T-helper 2 cell treated with Interferon-gamma antibody and Interleukin-4, amounts not matched to agents 5 μg/mL and 100 μg/mL, for 36 hours (primary cell): ENCODE data around the gene SEC14L6.

ENCODE experiments used
- DNase-seq: peaks from one replicate; pipeline ENCODE4 v3.0.0; 2021; ENCODE audit warnings: low spot score
- H3K27ac Mint-ChIP-seq: one replicate; pipeline ENCODE4 v1.8.0; 2021; ENCODE audit warnings: mild to moderate bottlenecking, mixed read lengths
- H3K27me3 Mint-ChIP-seq: one replicate; pipeline ENCODE4 v1.8.0; 2021; ENCODE audit warnings: low read depth, mixed read lengths
- H3K36me3 Mint-ChIP-seq: one replicate; pipeline ENCODE4 v1.8.0; 2021; ENCODE audit warnings: low read depth, mixed read lengths
- H3K4me1 Mint-ChIP-seq: one replicate; pipeline ENCODE4 v1.8.0; 2021; ENCODE audit warnings: low read depth, mixed read lengths
- H3K4me3 Mint-ChIP-seq: one replicate; pipeline ENCODE4 v1.8.0; 2022; ENCODE audit warnings: mild to moderate bottlenecking, moderate library complexity, mixed read lengths
- H3K9me3 Mint-ChIP-seq: one replicate; pipeline ENCODE4 v1.8.0; 2021; ENCODE audit warnings: mixed read lengths

SEC14L6 gene

GRCh38 chr22:30511911-30512310 lies 34.6 kb downstream of the SEC14L6 start:
- no peak overlapping the region for H3K27ac Mint-ChIP-seq
- no peak for DNase-seq
- H3K4me3 Mint-ChIP-seq = no peak overlapping the region
- H3K36me3 Mint-ChIP-seq = no peaks in the 10 kb centered on the region
- peaks cover 3% of the 10 kb centered on the region for H3K27me3 Mint-ChIP-seq
- H3K9me3 Mint-ChIP-seq = no peaks in the 10 kb centered on the region
- no peaks in the 10 kb centered on the region for H3K4me1 Mint-ChIP-seq

DNA sequence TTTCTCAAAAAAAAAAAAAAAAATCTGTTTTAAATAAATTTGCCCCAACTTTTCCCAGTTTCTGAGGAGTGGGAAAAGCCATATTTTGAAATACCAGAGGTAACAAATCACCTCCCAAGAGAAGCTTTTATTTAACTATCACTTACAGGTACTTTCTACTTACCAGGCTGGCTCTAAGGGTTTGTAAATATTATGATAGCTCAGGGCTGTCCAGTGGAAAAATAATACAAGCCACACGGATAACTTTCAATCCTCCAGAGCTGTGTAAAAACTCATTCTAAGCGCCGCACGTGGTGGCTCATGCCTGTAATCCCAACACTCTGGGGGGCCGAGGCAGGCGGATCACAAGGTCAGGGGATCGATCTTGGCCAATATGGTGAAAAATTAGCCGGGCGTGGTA lies 35.4 kb downstream of the SEC14L6 start:
- Mint-ChIP-seq H3K27ac (no peak overlapping the region), H3K4me3 (no peak overlapping the region), H3K4me1 (no peaks in the 10 kb centered on the region), H3K36me3 (no peaks in the 10 kb centered on the region), H3K9me3 (no peaks in the 10 kb centered on the region), H3K27me3 (peaks cover 8% of the 10 kb centered on the region)
- no peak for DNase-seq

DNA sequence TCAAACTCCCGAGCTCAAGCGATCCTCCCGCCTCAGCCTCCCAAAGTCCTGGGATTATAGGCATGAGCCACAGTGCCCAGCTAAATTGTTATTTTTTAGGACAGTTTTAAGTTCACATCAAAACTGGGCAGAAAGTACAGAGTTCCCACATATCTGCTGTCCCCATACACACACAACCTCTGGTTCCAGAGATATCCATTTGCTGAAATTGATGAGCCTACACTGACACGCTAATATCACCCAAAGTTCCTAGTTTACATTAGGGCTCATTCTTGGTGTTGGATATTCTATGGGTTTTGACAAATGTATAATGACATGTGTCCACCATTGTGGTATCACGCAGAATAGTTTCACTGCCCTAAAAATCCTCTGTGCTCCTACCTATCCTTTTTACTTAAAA lies 38.3 kb downstream of the SEC14L6 start:
- no peaks in the 10 kb centered on the region for H3K36me3 Mint-ChIP-seq
- peaks cover 29% of the 10 kb centered on the region for H3K27me3 Mint-ChIP-seq
- DNase-seq = no peak
- H3K9me3 Mint-ChIP-seq = no peaks in the 10 kb centered on the region
- no peak overlapping the region for H3K4me3 Mint-ChIP-seq
- no peaks in the 10 kb centered on the region for H3K4me1 Mint-ChIP-seq
- H3K27ac Mint-ChIP-seq = no peak overlapping the region

- no peak overlapping the region for H3K27ac Mint-ChIP-seq
- DNase-seq = no peak
- H3K9me3 Mint-ChIP-seq = no peaks in the 10 kb centered on the region
- H3K4me3 Mint-ChIP-seq = no peak overlapping the region
- H3K4me1 Mint-ChIP-seq = no peaks in the 10 kb centered on the region
- H3K36me3 Mint-ChIP-seq = no peaks in the 10 kb centered on the region
- H3K27me3 Mint-ChIP-seq = peaks cover 31% of the 10 kb centered on the region
Measured at GRCh38 chr22:30507670-30508069, 38.9 kb downstream of the SEC14L6 start.

DNA sequence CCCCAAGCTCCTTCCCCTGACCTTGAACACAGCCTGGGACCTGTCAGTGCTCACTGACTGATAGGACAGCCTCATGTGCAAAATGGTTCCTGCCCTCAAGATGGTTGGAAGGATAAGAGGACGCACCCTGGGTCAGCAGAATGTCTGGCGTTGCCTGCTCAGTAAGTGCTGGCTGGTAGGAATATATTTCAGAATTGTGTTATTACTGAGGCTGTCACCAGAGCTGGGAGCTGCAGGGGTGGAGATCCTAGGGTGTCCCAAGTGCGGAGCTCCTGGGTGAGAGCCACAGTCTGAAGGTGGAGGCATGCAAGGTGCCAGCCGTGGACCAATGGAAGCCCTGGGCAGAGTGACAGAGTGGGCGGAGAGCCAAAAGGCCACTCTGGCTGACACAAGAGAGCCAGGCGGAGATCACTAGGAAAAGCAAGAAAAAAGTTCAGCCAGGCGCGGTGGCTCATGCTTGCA lies 40.0 kb downstream of the SEC14L6 start:
- Mint-ChIP-seq H3K9me3 (no peaks in the 10 kb centered on the region), H3K27me3 (peaks cover 31% of the 10 kb centered on the region), H3K36me3 (no peaks in the 10 kb centered on the region), H3K4me3 (no peak overlapping the region), H3K4me1 (no peaks in the 10 kb centered on the region), H3K27ac (no peak overlapping the region)
- no peak for DNase-seq

DNA sequence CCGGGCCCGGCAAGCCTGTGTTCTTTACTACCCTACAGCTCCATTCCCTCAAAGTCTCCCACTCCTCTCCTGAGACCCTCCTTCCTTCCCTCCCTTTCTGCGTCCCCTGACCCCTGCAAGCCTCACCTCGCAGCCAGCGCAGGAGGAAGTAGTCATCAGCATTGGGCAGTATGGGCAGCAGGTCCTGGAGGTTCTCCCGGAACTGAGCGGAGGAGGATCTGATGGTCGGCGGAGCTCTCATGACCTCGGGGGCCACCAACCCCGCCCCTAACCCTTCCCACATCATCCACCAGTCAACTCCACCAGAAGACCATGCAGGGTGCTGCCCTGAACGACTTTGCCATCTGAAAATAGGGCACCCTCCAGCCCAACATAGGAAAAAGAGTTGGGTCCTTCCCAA lies 43.0 kb downstream of the SEC14L6 start:
- no peaks in the 10 kb centered on the region for H3K9me3 Mint-ChIP-seq
- no peak overlapping the region for H3K4me3 Mint-ChIP-seq
- no peak for DNase-seq
- peaks cover 33% of the 10 kb centered on the region for H3K27me3 Mint-ChIP-seq
- H3K27ac Mint-ChIP-seq = no peak overlapping the region
- H3K36me3 Mint-ChIP-seq = no peaks in the 10 kb centered on the region
- H3K4me1 Mint-ChIP-seq = no peaks in the 10 kb centered on the region

DNA sequence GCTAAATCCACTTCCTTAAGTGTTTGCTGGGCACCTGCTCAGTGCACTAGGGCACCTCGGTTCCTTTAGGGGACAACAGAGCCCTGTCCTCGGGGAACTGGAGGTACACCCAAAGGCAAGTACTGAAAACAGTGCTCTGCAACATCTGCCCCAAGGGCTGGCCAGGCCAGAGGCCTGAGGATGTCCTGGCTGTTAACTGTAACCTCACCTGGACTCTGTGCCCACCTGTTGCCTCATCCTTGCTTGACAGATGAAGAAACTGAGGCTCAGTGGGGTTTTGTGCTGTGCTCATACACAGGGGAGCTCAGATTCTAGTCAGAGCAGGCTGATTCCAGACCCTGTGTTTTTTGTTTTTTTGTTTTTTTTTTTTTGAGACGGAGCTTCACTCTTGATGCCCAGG lies 43.6 kb downstream of the SEC14L6 start:
- H3K9me3 Mint-ChIP-seq = no peaks in the 10 kb centered on the region
- H3K4me3 Mint-ChIP-seq = no peak overlapping the region
- no peak overlapping the region for H3K27ac Mint-ChIP-seq
- no peaks in the 10 kb centered on the region for H3K36me3 Mint-ChIP-seq
- H3K4me1 Mint-ChIP-seq = no peaks in the 10 kb centered on the region
- DNase-seq = no peak
- peaks cover 37% of the 10 kb centered on the region for H3K27me3 Mint-ChIP-seq

- Mint-ChIP-seq H3K4me1 (no peaks in the 10 kb centered on the region), H3K36me3 (no peaks in the 10 kb centered on the region), H3K9me3 (no peaks in the 10 kb centered on the region), H3K27ac (no peak overlapping the region), H3K27me3 (peaks cover 36% of the 10 kb centered on the region), H3K4me3 (no peak overlapping the region)
- no peak for DNase-seq
Measured at GRCh38 chr22:30502153-30502552, 44.4 kb downstream of the SEC14L6 start.

- Mint-ChIP-seq H3K27me3 (peaks cover 27% of the 10 kb centered on the region), H3K27ac (no peak overlapping the region), H3K4me1 (no peaks in the 10 kb centered on the region), H3K9me3 (no peaks in the 10 kb centered on the region), H3K4me3 (no peak overlapping the region), H3K36me3 (no peaks in the 10 kb centered on the region)
- no peak for DNase-seq
Measured at GRCh38 chr22:30500628-30501027, 45.9 kb downstream of the SEC14L6 start.

DNA sequence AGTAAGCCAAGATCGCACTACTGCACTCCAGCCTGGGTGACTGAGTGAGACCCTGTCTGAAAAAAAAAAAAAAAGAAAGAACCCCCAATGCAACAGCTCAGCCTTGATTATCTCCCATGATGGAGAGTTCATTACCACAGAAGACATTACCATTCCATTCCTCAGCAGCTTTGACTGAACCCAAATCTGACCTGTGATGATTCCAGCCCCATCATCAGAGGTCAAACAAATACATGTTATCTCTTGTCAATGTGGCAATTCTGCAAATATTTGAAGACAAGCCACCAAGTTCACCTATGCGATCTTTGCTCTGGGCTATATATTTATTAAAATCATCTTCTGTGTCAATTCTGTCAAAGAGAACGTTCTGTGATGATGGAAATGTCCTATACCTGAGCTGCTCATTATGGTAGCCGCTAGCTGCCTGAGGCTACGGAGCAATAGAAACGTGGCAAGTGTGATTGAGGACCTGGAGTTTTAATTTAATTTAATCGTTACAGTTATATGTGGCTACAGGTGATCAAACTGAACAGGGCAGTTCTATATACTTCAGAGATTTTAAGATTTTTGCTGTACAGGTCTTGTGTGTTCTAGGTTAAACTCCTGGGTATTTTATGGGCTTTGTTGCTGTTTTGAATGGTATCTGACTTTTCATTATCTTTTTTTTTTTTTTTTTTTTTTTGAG lies 48.9 kb downstream of the SEC14L6 start:
- Mint-ChIP-seq H3K4me3 (no peak overlapping the region), H3K9me3 (no peaks in the 10 kb centered on the region), H3K27me3 (peaks cover 5% of the 10 kb centered on the region), H3K36me3 (no peaks in the 10 kb centered on the region), H3K4me1 (no peaks in the 10 kb centered on the region), H3K27ac (no peak overlapping the region)
- DNase-seq = no peak

GRCh38 chr22:30495041-30495784 lies 51.3 kb downstream of the SEC14L6 start:
- no peaks in the 10 kb centered on the region for H3K36me3 Mint-ChIP-seq
- H3K4me1 Mint-ChIP-seq = no peaks in the 10 kb centered on the region
- H3K27ac Mint-ChIP-seq = no peak overlapping the region
- H3K9me3 Mint-ChIP-seq = no peaks in the 10 kb centered on the region
- H3K27me3 Mint-ChIP-seq = peaks cover 5% of the 10 kb centered on the region
- H3K4me3 Mint-ChIP-seq = no peak overlapping the region
- no peak for DNase-seq

DNA sequence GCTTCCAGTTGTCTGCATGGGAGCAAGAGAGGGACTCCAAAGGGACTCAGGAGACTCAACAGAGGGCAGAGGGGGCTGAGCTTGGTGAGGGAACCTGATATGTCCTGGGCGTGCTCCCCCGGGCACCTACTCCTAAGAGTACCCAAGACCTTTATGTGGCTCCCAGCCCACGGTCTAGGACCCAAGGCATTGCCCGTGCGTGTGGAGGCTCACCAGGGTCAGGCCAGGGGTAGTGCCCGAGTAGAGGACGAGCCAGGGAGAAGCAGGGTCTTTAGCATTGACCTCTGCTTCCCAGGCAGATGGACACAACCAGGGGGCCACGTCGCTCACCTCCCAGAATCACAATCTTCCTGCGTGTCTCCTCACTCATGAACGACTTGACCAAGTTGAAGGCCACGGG lies 54.4 kb downstream of the SEC14L6 start:
- H3K27ac Mint-ChIP-seq = no peak overlapping the region
- no peaks in the 10 kb centered on the region for H3K36me3 Mint-ChIP-seq
- no peaks in the 10 kb centered on the region for H3K27me3 Mint-ChIP-seq
- H3K4me3 Mint-ChIP-seq = no peak overlapping the region
- no peaks in the 10 kb centered on the region for H3K9me3 Mint-ChIP-seq
- H3K4me1 Mint-ChIP-seq = no peaks in the 10 kb centered on the region
- no peak for DNase-seq

DNA sequence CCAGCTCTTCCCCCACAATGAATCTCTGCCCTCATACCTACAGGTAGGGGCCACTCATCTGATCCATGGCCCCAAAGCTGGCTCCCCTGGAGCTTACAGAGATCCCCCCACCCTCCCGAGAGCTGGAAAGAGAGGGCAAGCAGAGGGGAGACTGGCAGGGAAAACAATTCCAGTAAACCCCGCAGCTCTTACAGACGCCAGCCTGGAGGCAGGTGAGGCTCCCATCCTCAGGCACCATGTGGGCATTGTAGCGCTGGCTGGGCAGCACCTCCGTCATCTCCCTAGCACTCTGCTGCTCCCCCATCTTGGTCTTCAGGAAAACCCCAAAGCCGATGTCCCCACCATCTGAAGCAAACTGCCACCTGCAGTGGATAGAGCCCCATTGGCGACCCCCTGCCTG lies 55.2 kb downstream of the SEC14L6 start:
- no peak overlapping the region for H3K27ac Mint-ChIP-seq
- no peaks in the 10 kb centered on the region for H3K4me1 Mint-ChIP-seq
- H3K36me3 Mint-ChIP-seq = no peaks in the 10 kb centered on the region
- no peaks in the 10 kb centered on the region for H3K9me3 Mint-ChIP-seq
- H3K27me3 Mint-ChIP-seq = no peaks in the 10 kb centered on the region
- DNase-seq = no peak
- H3K4me3 Mint-ChIP-seq = no peak overlapping the region

DNA sequence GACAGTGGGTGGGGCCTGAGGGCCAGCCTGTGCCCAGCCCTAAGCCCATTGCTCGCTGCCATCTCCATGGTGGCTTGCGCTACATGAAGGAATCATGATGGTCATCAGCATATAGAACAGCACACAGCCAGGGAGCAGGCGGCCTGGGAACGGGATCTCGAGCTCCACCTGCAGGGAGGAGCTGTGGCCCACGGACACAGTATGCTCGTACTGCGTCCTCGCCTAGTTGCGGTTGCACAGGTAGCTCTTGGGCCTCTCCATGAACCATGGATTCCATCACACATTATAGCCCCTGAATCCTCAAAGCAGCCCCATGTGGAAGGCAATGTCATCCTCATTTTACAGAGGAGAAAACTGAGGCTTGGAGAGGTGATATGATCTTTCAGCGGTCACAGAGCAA lies 56.1 kb downstream of the SEC14L6 start:
- no peak for DNase-seq
- no peaks in the 10 kb centered on the region for H3K27me3 Mint-ChIP-seq

GRCh38 chr22:30488121-30488520 lies 58.4 kb downstream of the SEC14L6 start:
- Mint-ChIP-seq H3K4me1 (no peaks in the 10 kb centered on the region), H3K36me3 (no peaks in the 10 kb centered on the region), H3K4me3 (no peak overlapping the region), H3K27ac (no peak overlapping the region), H3K27me3 (peaks cover under 1% of the 10 kb centered on the region), H3K9me3 (no peaks in the 10 kb centered on the region)
- no peak for DNase-seq

More for the DNA sequence above, 56.1 kb downstream of the SEC14L6 start:
- Mint-ChIP-seq H3K27ac (no peak overlapping the region), H3K36me3 (no peaks in the 10 kb centered on the region), H3K4me1 (no peaks in the 10 kb centered on the region), H3K9me3 (no peaks in the 10 kb centered on the region), H3K4me3 (no peak overlapping the region)
